Gastrocnemius medialis (tissue), 4 donors: ENCODE results near the gene AKAP8L.

Source experiments
- CTCF ChIP-seq, 5 experiments: fragments of 450-650 bp in 3 of 5; fragments of 200-600 bp in 2 of 5; sonication (generic) in 2 of 5; IDR thresholded peaks in 4 of 5; conservative IDR thresholded peaks in 1 of 5; 1 replicate in 4 of 5; 2 replicates in 1 of 5; pipeline ENCODE4 v1.5.1; 2016 to 2019; ENCODE audit warnings: antibody characterized with exemption in 5 of 5, mild to moderate bottlenecking in 3 of 5, moderate library complexity in 3 of 5
- POLR2A ChIP-seq, 2 donors: fragments of 450-650 bp; IDR thresholded peaks; one replicate each; pipeline ENCODE4 v1.6.1; 2017; ENCODE audit warnings: antibody characterized with exemption in 2 of 2, mild to moderate bottlenecking in 2 of 2, moderate library complexity in 2 of 2

DNA sequence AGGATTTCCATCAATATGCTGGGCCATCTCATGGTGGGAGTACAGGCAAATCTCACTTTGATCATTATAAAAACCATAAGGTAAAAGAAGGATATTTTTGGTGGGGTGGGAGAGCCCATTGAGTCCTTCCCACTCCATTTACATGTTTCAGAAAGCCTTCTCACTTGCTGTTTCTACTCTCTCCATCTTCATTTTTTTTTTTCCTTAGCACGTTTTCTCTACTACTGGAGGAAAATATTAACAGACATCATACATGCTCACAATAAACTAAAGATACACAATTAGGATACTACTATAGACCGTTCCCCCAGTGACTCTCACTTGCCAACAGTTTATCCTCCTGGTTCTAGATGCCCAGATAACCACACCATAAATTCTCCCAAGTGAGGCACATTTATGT is 37.4 kb downstream of the AKAP8L start:
- TF ChIP-seq CTCF (IDR thresholded peaks at IDR 0.05 in 4 of 5, conservative IDR thresholded peaks at IDR 0.05 in 1 of 5) (no peak), POLR2A (IDR thresholded peaks at IDR 0.05) (no peak)
